Aorta (tissue), 5 donors: Measurements from ENCODE around the gene GALM. TPM values are rescaled to one million over a fixed set of nuclear protein-coding genes. Genes with fewer than 3 reads are reported as not detected.
"Not testable (repeated sequence)": the region's sequence is repeated elsewhere in the genome, so short reads cannot be mapped to it uniquely, and the experiment has no call there.

Experiments
- ATAC-seq: fragments of 200-7000 bp; cut with Tn5 transposase; one replicate; pipeline ENCODE4 v1.9.1; 2022; ENCODE audit warnings: moderate library complexity; ENCODE audit not compliant: low FRiP score
- DNase-seq, 2 donors: peaks; one replicate each; pipeline ENCODE4 v3.0.0-alpha.2; 2020
- H3K27ac ChIP-seq, 2 donors: one replicate each; pipeline ENCODE4 v1.5.1; 2013; ENCODE audit warnings: low read length in 2 of 2, mild to moderate bottlenecking in 2 of 2, moderate library complexity in 2 of 2, control low read depth in 1 of 2, inconsistent platforms in 1 of 2, low read depth in 1 of 2
- H3K27me3 ChIP-seq, 2 donors: one replicate each; pipeline ENCODE4 v1.6.1; 2013; ENCODE audit warnings: control low read depth in 1 of 2, low read length in 1 of 2, mild to moderate bottlenecking in 1 of 2, moderate library complexity in 1 of 2; ENCODE audit not compliant: insufficient read depth in 2 of 2, control insufficient read depth in 1 of 2
- H3K36me3 ChIP-seq, 2 donors: one replicate each; pipeline ENCODE4 v1.6.1; 2013; ENCODE audit warnings: control low read depth in 1 of 2, low read length in 1 of 2, mild to moderate bottlenecking in 1 of 2; ENCODE audit not compliant: insufficient read depth in 2 of 2, control insufficient read depth in 1 of 2
- H3K4me1 ChIP-seq, 2 donors: one replicate each; pipeline ENCODE4 v1.6.1; 2013; ENCODE audit warnings: low read length in 2 of 2, control low read depth in 1 of 2, mild to moderate bottlenecking in 1 of 2, moderate library complexity in 1 of 2; ENCODE audit not compliant: insufficient read depth in 2 of 2, control insufficient read depth in 1 of 2
- H3K4me3 ChIP-seq, 2 donors: one replicate each; pipeline ENCODE4 v1.5.1; 2013; ENCODE audit warnings: low read length in 2 of 2, control low read depth in 1 of 2, mild to moderate bottlenecking in 1 of 2
- H3K9me3 ChIP-seq: one replicate; pipeline ENCODE4 v1.6.1; 2013; ENCODE audit warnings: mild to moderate bottlenecking, low read length; ENCODE audit not compliant: control insufficient read depth
- WGBS, 2 donors: extraction: QIAGEN DNeasy Blood & Tissue Kit; methylation state at CpG; one replicate each; pipeline ENCODE4 v1.1.7; 2013; 5-methylcytosine and 5-hydroxymethylcytosine counted together
- intact Hi-C, 2 donors: fragments of 100-400 bp; cut with DNase I; formaldehyde crosslinking; loops; one replicate each; pipeline versions ENCODE4 v1.14.2 to v1.15.0; 2022
- polyA plus RNA-seq, 2 donors: library from polyadenylated mRNA; stranded (reverse); fragments of 200-250 nt; gene quantifications; one replicate each; pipeline ENCODE4 v1.2.3, GENCODE V29; 2013
- total RNA-seq, 2 donors: library from RNA; stranded (reverse); fragmentation: NEBNext Ultra II Directional; extraction: Animal tissue kit (Norgen Biotek cat#: 25700); gene quantifications; one replicate each; pipeline ENCODE4 v1.2.1, GENCODE V29; 2021
- donor health status: healthy with polysubstance abuse.
- donor health status: Bipolar disorder and iron deficiency.
- donor health status: DM: no; HTN: no; CAD: no.
- donor health status: DM: no; HTN: no; CAD: no.
- donor health status: DM: yes; HTN: yes; CAD: no.

GALM gene
- total and polyA plus RNA-seq, 4 donors = 8.6 to 23.3 (median 14.5) TPM

GRCh38 chr2:38751596-38752410 is 85.9 kb downstream of the GALM start:
- Histone ChIP-seq H3K4me3 (peak overlapping the region in 1 of 2 donors; percentile 5), H3K9me3 (no peaks in the 10 kb centered on the region), H3K27ac (peak overlapping the region in 1 of 2 donors; percentile 66), H3K27me3 (no peaks in the 10 kb centered on the region), H3K36me3 (peaks cover 3 to 8% of the 10 kb centered on the region in 2 donors), H3K4me1 (peaks cover 0 to 4% of the 10 kb centered on the region in 2 donors)
- 23 to 24% methylated on average over 18 of the region's 18 CpGs for WGBS, 2 donors
- intact Hi-C loops = no loop called here
- DNase-seq = no peak
- peak; percentile 36 for ATAC-seq

GRCh38 chr2:38754049-38754448 is 88.1 kb downstream of the GALM start:
- no peak for DNase-seq
- Histone ChIP-seq H3K27ac (no peak overlapping the region), H3K4me3 (no peak overlapping the region), H3K4me1 (peaks cover 0 to 3% of the 10 kb centered on the region in 2 donors), H3K27me3 (no peaks in the 10 kb centered on the region), H3K36me3 (peaks cover 0 to under 1% of the 10 kb centered on the region in 2 donors), H3K9me3 (no peaks in the 10 kb centered on the region)
- ATAC-seq = no peak
- intact Hi-C loops = no loop called here

GRCh38 chr2:38754506-38754905 is 88.6 kb downstream of the GALM start:
- WGBS, 2 donors = 50 to 55% methylated on average over 3 of the region's 3 CpGs
- H3K27ac ChIP-seq = no peak overlapping the region
- no peaks in the 10 kb centered on the region for H3K4me1 ChIP-seq
- no peak overlapping the region for H3K4me3 ChIP-seq
- ATAC-seq (no peak), DNase-seq (no peak)
- intact Hi-C loops = no loop called here
- no peaks in the 10 kb centered on the region for H3K36me3 ChIP-seq
- H3K27me3 ChIP-seq = no peaks in the 10 kb centered on the region
- H3K9me3 ChIP-seq = no peaks in the 10 kb centered on the region

- H3K4me1 ChIP-seq, H3K9me3 ChIP-seq, intact Hi-C loops, H3K27ac ChIP-seq, ATAC-seq, H3K4me3 ChIP-seq, H3K27me3 ChIP-seq, H3K36me3 ChIP-seq, DNase-seq: not testable (repeated sequence)
- WGBS, 2 donors = 95 to 96% methylated on average over 18 to 31 of the region's 31 CpGs
Observed at GRCh38 chr2:38755891-38756290, 90.0 kb downstream of the GALM start.

GRCh38 chr2:38763228-38763627 is 97.3 kb downstream of the GALM start:
- ATAC-seq (no peak), DNase-seq (no peak)
- Histone ChIP-seq H3K9me3 (no peaks in the 10 kb centered on the region), H3K27ac (no peak overlapping the region), H3K36me3 (no peaks in the 10 kb centered on the region), H3K27me3 (no peaks in the 10 kb centered on the region), H3K4me3 (no peak overlapping the region), H3K4me1 (no peaks in the 10 kb centered on the region)
- intact Hi-C loops = no loop called here
- 81 to 84% methylated on average over 2 of the region's 2 CpGs for WGBS, 2 donors

- no peaks in the 10 kb centered on the region for H3K4me1 ChIP-seq
- no peaks in the 10 kb centered on the region for H3K27me3 ChIP-seq
- DNase-seq (no peak), ATAC-seq (no peak)
- WGBS, 2 donors = 96 to 98% methylated on average over 4 of the region's 4 CpGs
- intact Hi-C loops = no loop called here
- no peak overlapping the region for H3K4me3 ChIP-seq
- H3K9me3 ChIP-seq = no peaks in the 10 kb centered on the region
- no peak overlapping the region for H3K27ac ChIP-seq
- H3K36me3 ChIP-seq = no peaks in the 10 kb centered on the region
Observed at GRCh38 chr2:38763728-38764127, 97.8 kb downstream of the GALM start.

GRCh38 chr2:38765149-38765548 is 99.2 kb downstream of the GALM start:
- WGBS, 2 donors = 43 to 48% methylated on average over 4 of the region's 4 CpGs

GRCh38 chr2:38765551-38765950 is 99.6 kb downstream of the GALM start:
- intact Hi-C loops = no loop called here
- WGBS, 2 donors = 81% methylated on average over 5 of the region's 5 CpGs
- Histone ChIP-seq H3K27me3 (no peaks in the 10 kb centered on the region), H3K4me3 (no peak overlapping the region), H3K4me1 (no peaks in the 10 kb centered on the region), H3K9me3 (no peaks in the 10 kb centered on the region), H3K36me3 (no peaks in the 10 kb centered on the region), H3K27ac (no peak overlapping the region)
- no peak for DNase-seq
- no peak for ATAC-seq

More at GRCh38 chr2:38765149-38765548, 99.2 kb downstream of the GALM start:
- DNase-seq (no peak), ATAC-seq (no peak)
- intact Hi-C loops = no loop called here
- H3K27me3 ChIP-seq = no peaks in the 10 kb centered on the region
- H3K4me3 ChIP-seq = no peak overlapping the region
- H3K27ac ChIP-seq = no peak overlapping the region
- no peaks in the 10 kb centered on the region for H3K4me1 ChIP-seq
- no peaks in the 10 kb centered on the region for H3K9me3 ChIP-seq
- no peaks in the 10 kb centered on the region for H3K36me3 ChIP-seq

GRCh38 chr2:38771632-38772031 is 105.7 kb downstream of the GALM start:
- WGBS, 2 donors = 75 to 76% methylated on average over 5 of the region's 5 CpGs
- Histone ChIP-seq H3K9me3 (no peaks in the 10 kb centered on the region), H3K36me3 (no peaks in the 10 kb centered on the region), H3K27me3 (no peaks in the 10 kb centered on the region), H3K4me3 (no peak overlapping the region), H3K4me1 (no peaks in the 10 kb centered on the region), H3K27ac (no peak overlapping the region)
- DNase-seq (no peak), ATAC-seq (no peak)
- intact Hi-C loops = no loop called here
